ENCODE measurements around the gene GREB1L. TPM values are rescaled to one million over a fixed set of nuclear protein-coding genes. Genes with fewer than 3 reads are reported as not detected.

The GREB1L gene
- total and polyA plus RNA-seq, 11 donors: 4.0 to 21.5 (median 9.0) TPM

- Histone ChIP-seq H3K27me3 (no peaks in the 10 kb centered on the region), H3K36me3 (no peaks in the 10 kb centered on the region), H3K9me3 (no peaks in the 10 kb centered on the region), H3K4me1 (no peaks in the 10 kb centered on the region), H3K4me3 (no peak overlapping the region), H3K27ac (no peak overlapping the region)
- intact Hi-C loops (cut with DNase I): loop anchor here in 1 of 10 donors (10.0 kb wide), 1 partner anchor 214 kb away; no protein-coding TSS in a partner anchor
- ATAC-seq (no peak), DNase-seq (no peak)
- WGBS, 4 donors: 68 to 70% (median 69%) methylated on average over 6 of the region's 6 CpGs
- no peak for TF ChIP-seq POLR2A (IDR thresholded peaks at IDR 0.05)
- TF ChIP-seq CTCF (IDR thresholded peaks at IDR 0.05): no peak
These were observed 11.6 kb upstream of the GREB1L start for GRCh38 chr18:21230436-21230835.

GRCh38 chr18:21241301-21242048 is 557 bp upstream of the GREB1L start:
- Histone ChIP-seq H3K4me1 (peaks cover 0 to 18% (median 0%) of the 10 kb centered on the region in 12 donors), H3K9me3 (no peaks in the 10 kb centered on the region), H3K27me3 (peaks cover 0 to 63% (median 15%) of the 10 kb centered on the region in 9 donors), H3K4me3 (peak overlapping the region; percentile 41 to 82 (median 61)), H3K27ac (peak overlapping the region in 10 of 12 donors; percentile 34 to 86 (median 66)), H3K36me3 (no peaks in the 10 kb centered on the region)
- intact Hi-C loops (cut with DNase I): loop anchor here in 6 of 10 donors (2.0 to 10.0 kb wide), 9 partner anchors 49 to 206 kb away; no protein-coding TSS in a partner anchor
- TF ChIP-seq CTCF (IDR thresholded peaks at IDR 0.05): no peak
- TF ChIP-seq POLR2A (IDR thresholded peaks at IDR 0.05): no peak
- peak in 3 of 5 donors; percentile 8 to 40 (median 19) for DNase-seq
- ATAC-seq: peak; percentile 20 to 56 (median 44)
- 2 to 6% (median 3%) methylated on average over 18 to 54 of the region's 54 CpGs for WGBS, 4 donors

GRCh38 chr18:21242780-21243401 is 859 bp downstream of the GREB1L start:
- no peak for TF ChIP-seq POLR2A (IDR thresholded peaks at IDR 0.05)
- no peak for TF ChIP-seq CTCF (IDR thresholded peaks at IDR 0.05)
- peak in 3 of 4 donors; percentile 22 to 43 (median 33) for ATAC-seq
- Histone ChIP-seq H3K9me3 (no peaks in the 10 kb centered on the region), H3K4me1 (peaks cover 0 to 18% (median 0%) of the 10 kb centered on the region in 12 donors), H3K27me3 (peaks cover 0 to 66% (median 15%) of the 10 kb centered on the region in 9 donors), H3K27ac (peak overlapping the region; percentile 20 to 86 (median 69)), H3K4me3 (peak overlapping the region; percentile 41 to 82 (median 61)), H3K36me3 (no peaks in the 10 kb centered on the region)
- intact Hi-C loops (cut with DNase I): loop anchor here in 5 of 10 donors (5.0 to 10.0 kb wide), 8 partner anchors 51 to 204 kb away; no protein-coding TSS in a partner anchor
- 1 to 5% (median 2%) methylated on average over 29 to 48 of the region's 48 CpGs for WGBS, 4 donors
- peak in 2 of 5 donors; percentile 8 to 20 for DNase-seq

GRCh38 chr18:21254576-21254975 is 12.5 kb downstream of the GREB1L start:
- H3K4me3 ChIP-seq: no peak overlapping the region
- no peak overlapping the region for H3K27ac ChIP-seq
- ATAC-seq: no peak
- intact Hi-C loops (cut with DNase I): no loop called here
- no peaks in the 10 kb centered on the region for H3K27me3 ChIP-seq
- H3K36me3 ChIP-seq: no peaks in the 10 kb centered on the region
- peaks cover 0 to 9% (median 0%) of the 10 kb centered on the region in 12 donors for H3K4me1 ChIP-seq
- no peaks in the 10 kb centered on the region for H3K9me3 ChIP-seq
- TF ChIP-seq POLR2A (IDR thresholded peaks at IDR 0.05) (no peak), CTCF (IDR thresholded peaks at IDR 0.05) (no peak)
- 78 to 87% (median 84%) methylated on average over 3 of the region's 3 CpGs for WGBS, 4 donors
- DNase-seq: no peak
